DOHH2 (cell line): Measurements from ENCODE around the gene KBTBD13.

Experiments
- H3F3A ChIP-seq: fragments of 200-600 bp; sonication (generic), shearing (Covaris generic); 2 replicates; pipeline ENCODE4 v1.6.0; 2016; ENCODE audit warnings: antibody characterized with exemption, mild to moderate bottlenecking; ENCODE audit not compliant: control insufficient read depth, insufficient read depth
- H3K27ac ChIP-seq: fragments of 200-600 bp; sonication (generic); 2 replicates; pipeline ENCODE4 v1.5.1; 2014; ENCODE audit warnings: low read depth, mild to moderate bottlenecking, low read length, moderate library complexity
- H3K27me3 ChIP-seq: fragments of 200-600 bp; sonication (generic); 2 replicates; pipeline ENCODE4 v1.6.1; 2014; ENCODE audit warnings: mild to moderate bottlenecking, low read length, mixed read lengths; ENCODE audit not compliant: control insufficient read depth
- H3K36me3 ChIP-seq: fragments of 200-600 bp; sonication (generic); 2 replicates; pipeline ENCODE4 v1.6.1; 2014; ENCODE audit warnings: mild to moderate bottlenecking, low read length, moderate library complexity, mixed read lengths; ENCODE audit not compliant: control insufficient read depth
- H3K4me1 ChIP-seq: fragments of 200-600 bp; sonication (generic); 2 replicates; pipeline ENCODE4 v1.6.1; 2014; ENCODE audit warnings: mild to moderate bottlenecking, low read length, mixed read lengths; ENCODE audit not compliant: control insufficient read depth
- H3K4me2 ChIP-seq: fragments of 200-600 bp; sonication (generic); 2 replicates; pipeline ENCODE4 v1.6.0; 2014; ENCODE audit warnings: mild to moderate bottlenecking, low read length, moderate library complexity
- H3K4me3 ChIP-seq: fragments of 200-600 bp; sonication (generic); 2 replicates; pipeline ENCODE4 v1.5.1; 2014; ENCODE audit warnings: mild to moderate bottlenecking, low read length, mixed read lengths
- H3K79me2 ChIP-seq: fragments of 200-600 bp; sonication (generic); 2 replicates; pipeline ENCODE4 v1.6.1; 2014; ENCODE audit warnings: mild to moderate bottlenecking, low read length, mixed read lengths; ENCODE audit not compliant: control insufficient read depth
- H3K9me2 ChIP-seq: fragments of 200-600 bp; sonication (generic); replicated peaks from 2 replicates; pipeline ENCODE4 v1.6.1; 2014; ENCODE audit warnings: mild to moderate bottlenecking, low read length, mixed read lengths; ENCODE audit not compliant: control insufficient read depth
- H3K9me3 ChIP-seq: fragments of 200-600 bp; sonication (generic); 2 replicates; pipeline ENCODE4 v1.6.1; 2014; ENCODE audit warnings: antibody characterized with exemption, low read length, mixed read lengths; ENCODE audit not compliant: control insufficient read depth, insufficient read depth
- H4K20me1 ChIP-seq: fragments of 200-600 bp; sonication (generic); 2 replicates; pipeline ENCODE4 v1.6.0; 2014; ENCODE audit warnings: low read depth, mild to moderate bottlenecking, antibody characterized with exemption, low read length, moderate library complexity; ENCODE audit not compliant: control insufficient read depth, insufficient read depth
- EZH2phosphoT487 ChIP-seq: fragments of 200-600 bp; sonication (generic); IDR thresholded peaks from 2 replicates; pipeline ENCODE4 v1.6.1; 2017; ENCODE audit warnings: borderline replicate concordance, mild to moderate bottlenecking, antibody characterized with exemption, low read length, moderate library complexity, mixed read lengths
- TF ChIP-seq, protein P1 (sequence below): fragments of 200-600 bp; sonication (generic); IDR thresholded peaks from one replicate; pipeline ENCODE4 v1.5.1; 2014; ENCODE audit warnings: antibody characterized with exemption, mild to moderate bottlenecking, low read depth, low read length; ENCODE audit not compliant: poor library complexity, severe bottlenecking

The KBTBD13 gene

DNA sequence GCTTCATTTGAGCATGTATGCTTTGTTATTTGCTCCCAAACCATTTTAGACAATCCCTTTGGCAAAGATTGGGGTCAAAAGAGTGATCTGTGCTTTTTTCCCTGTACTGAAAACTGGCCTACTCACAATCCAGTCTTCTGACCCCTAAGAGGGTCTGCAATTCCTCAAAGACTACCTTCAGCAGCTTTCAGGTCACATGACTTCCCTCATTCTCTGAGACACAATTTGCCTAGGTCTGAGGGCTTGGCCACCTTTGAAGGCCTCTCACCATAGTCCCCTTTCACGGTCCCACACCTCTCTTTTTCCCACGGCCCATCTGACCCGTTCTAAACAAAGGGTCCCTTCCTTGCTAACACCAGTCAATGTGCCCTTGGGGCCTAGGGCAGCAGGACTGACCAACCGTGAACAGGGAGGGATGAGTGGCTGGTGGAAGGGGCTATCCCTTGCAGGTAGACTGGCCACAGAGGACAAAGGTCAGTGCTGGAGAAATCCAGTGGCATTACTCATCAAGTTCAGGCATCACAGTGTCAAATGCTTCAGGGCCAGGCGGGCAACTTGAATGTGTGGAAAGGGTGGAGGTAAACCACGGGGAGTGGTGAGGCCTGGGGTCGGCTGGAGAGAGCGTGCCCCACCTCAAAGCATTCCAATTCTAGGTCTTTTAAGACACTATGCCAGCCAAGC, 19.5 kb upstream of the KBTBD13 start:
- H3K36me3 ChIP-seq: no peaks in the 10 kb centered on the region
- H3K4me1 ChIP-seq: no peaks in the 10 kb centered on the region
- H3K27me3 ChIP-seq: no peaks in the 10 kb centered on the region; the same call in 1 of the 2 replicates
- H3K79me2 ChIP-seq: no peaks in the 10 kb centered on the region
- no peak overlapping the region for H3K4me3 ChIP-seq
- no peak overlapping the region for H3K4me2 ChIP-seq
- no peaks in the 10 kb centered on the region for H3F3A ChIP-seq
- H3K27ac ChIP-seq: no peak overlapping the region
- no peaks in the 10 kb centered on the region for H3K9me3 ChIP-seq
- no peak for TF ChIP-seq EZH2phosphoT487
- TF ChIP-seq, protein P1, sequence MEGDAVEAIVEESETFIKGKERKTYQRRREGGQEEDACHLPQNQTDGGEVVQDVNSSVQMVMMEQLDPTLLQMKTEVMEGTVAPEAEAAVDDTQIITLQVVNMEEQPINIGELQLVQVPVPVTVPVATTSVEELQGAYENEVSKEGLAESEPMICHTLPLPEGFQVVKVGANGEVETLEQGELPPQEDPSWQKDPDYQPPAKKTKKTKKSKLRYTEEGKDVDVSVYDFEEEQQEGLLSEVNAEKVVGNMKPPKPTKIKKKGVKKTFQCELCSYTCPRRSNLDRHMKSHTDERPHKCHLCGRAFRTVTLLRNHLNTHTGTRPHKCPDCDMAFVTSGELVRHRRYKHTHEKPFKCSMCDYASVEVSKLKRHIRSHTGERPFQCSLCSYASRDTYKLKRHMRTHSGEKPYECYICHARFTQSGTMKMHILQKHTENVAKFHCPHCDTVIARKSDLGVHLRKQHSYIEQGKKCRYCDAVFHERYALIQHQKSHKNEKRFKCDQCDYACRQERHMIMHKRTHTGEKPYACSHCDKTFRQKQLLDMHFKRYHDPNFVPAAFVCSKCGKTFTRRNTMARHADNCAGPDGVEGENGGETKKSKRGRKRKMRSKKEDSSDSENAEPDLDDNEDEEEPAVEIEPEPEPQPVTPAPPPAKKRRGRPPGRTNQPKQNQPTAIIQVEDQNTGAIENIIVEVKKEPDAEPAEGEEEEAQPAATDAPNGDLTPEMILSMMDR: no peak
- H4K20me1 ChIP-seq: no peaks in the 10 kb centered on the region
- no peaks in the 10 kb centered on the region for H3K9me2 ChIP-seq

DNA sequence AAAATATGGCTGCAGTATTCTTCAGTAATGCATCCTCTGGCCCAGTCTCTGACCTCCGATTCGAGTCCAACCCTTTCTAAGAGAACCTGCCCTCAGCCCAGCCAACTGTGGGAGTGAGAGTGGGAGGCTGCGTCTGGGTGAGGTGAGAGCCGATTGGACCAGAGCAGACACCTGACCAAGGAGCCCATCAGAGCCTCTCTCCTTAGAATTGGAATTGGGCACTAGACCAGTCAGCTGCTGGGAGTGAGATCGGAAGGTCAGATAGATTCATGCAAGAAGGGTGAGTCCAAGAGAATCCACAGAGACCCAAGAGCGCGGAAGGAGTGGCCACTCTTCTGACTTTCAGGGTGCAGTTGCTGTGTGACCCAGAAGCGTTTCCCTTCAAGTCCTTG, 19.0 kb upstream of the KBTBD13 start:
- no peak overlapping the region for H3K4me2 ChIP-seq
- no peaks in the 10 kb centered on the region for H3K9me2 ChIP-seq

DNA sequence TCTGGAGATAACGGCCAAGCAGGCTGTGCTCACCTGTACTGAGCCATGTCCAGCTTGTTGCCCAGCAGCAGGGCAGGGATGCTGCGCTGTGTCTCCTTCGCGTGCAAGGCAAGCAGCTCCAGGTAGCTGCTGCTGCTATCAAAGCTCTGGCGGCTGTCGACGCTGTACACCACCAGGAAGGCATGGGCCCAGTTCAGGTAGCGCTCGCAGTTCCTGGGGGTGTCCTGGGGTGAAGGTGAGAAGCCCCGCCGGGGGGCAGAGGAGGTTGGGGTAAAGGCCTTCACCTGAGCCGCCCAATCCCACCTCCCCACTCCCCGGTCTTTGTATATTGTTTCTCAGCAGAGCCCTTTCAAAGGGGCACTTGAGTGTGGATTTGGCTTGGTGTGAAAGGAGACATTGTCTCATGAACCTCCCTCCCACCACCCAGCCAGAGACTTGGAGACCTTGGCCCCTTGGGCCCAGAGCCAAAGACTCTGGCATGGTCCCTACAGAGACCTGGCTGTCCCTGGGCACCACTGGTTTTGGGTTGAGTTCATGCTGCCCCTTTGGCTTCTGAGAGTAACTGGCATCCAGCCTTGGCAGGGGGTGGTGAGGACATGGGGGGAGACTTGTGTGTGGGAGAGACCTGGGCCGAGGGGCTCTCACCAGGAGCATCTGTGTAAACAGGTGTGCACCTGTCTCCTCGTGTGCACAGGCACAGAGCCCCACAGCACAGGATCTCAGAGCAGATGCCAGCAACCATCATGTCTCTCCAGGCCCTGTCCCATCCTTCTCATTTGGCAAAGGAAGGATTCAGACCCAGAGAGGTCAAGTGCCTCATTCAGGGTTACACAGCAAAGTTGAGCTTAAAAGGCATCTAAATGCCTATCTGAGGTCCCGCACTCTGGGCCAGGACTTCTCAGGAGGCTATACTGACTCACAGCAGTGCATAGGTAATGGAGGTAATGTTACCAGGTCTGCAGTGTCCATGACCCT, 17.9 kb upstream of the KBTBD13 start:
- Histone ChIP-seq H3K4me3 (no peak overlapping the region), H3F3A (no peaks in the 10 kb centered on the region), H3K4me1 (no peaks in the 10 kb centered on the region), H3K4me2 (no peak overlapping the region), H3K79me2 (no peaks in the 10 kb centered on the region), H3K9me3 (no peaks in the 10 kb centered on the region), H3K9me2 (no peaks in the 10 kb centered on the region), H3K27me3 (peaks cover 3% of the 10 kb centered on the region; the same call in 1 of the 2 replicates), H3K27ac (no peak overlapping the region), H4K20me1 (no peaks in the 10 kb centered on the region), H3K36me3 (no peaks in the 10 kb centered on the region)
- TF ChIP-seq, protein P1: no peak
- no peak for TF ChIP-seq EZH2phosphoT487

More for the DNA sequence above, 19.0 kb upstream of the KBTBD13 start:
- H3K27ac ChIP-seq: no peak overlapping the region
- no peaks in the 10 kb centered on the region for H4K20me1 ChIP-seq
- H3K36me3 ChIP-seq: no peaks in the 10 kb centered on the region
- H3K9me3 ChIP-seq: no peaks in the 10 kb centered on the region
- no peaks in the 10 kb centered on the region for H3K79me2 ChIP-seq
- H3K4me3 ChIP-seq: no peak overlapping the region
- no peaks in the 10 kb centered on the region for H3K4me1 ChIP-seq
- no peaks in the 10 kb centered on the region for H3F3A ChIP-seq
- H3K27me3 ChIP-seq: no peaks in the 10 kb centered on the region; the same call in 1 of the 2 replicates
- TF ChIP-seq, protein P1: no peak
- TF ChIP-seq EZH2phosphoT487: no peak
